Stimulated activated naive B cell treated with anti-CD40 and anti-IgM and Interleukin-4, amounts not matched to agents 10 μg/mL and 1 μg/mL and 100 μg/mL, for 72 hours (primary cell): ENCODE data around the gene SSNA1.

Source experiments
- ATAC-seq, 2 donors: fragments of 150-1000 bp; cut with Tn5 transposase; replicated peaks; 2 replicates each; pipeline ENCODE4 v1.10.0; 2021; ENCODE audit warnings: moderate library complexity in 1 of 2
- DNase-seq: peaks from one replicate; pipeline ENCODE4 v3.0.0; 2021
- H3K27ac Mint-ChIP-seq: one replicate; pipeline ENCODE4 v1.8.0; 2022; ENCODE audit warnings: mild to moderate bottlenecking, mixed read lengths
- H3K27me3 Mint-ChIP-seq, 2 donors: one replicate each; pipeline ENCODE4 v1.8.0; 2022; ENCODE audit warnings: mixed read lengths in 2 of 2
- H3K36me3 Mint-ChIP-seq, 2 donors: one replicate each; pipeline ENCODE4 v1.8.0; 2022; ENCODE audit warnings: mixed read lengths in 2 of 2, mild to moderate bottlenecking in 1 of 2
- H3K4me1 Mint-ChIP-seq, 2 donors: one replicate each; pipeline ENCODE4 v1.8.0; 2022; ENCODE audit warnings: mixed read lengths in 2 of 2, mild to moderate bottlenecking in 1 of 2
- H3K4me3 Mint-ChIP-seq, 2 donors: one replicate each; pipeline ENCODE4 v1.8.0; 2022; ENCODE audit warnings: mild to moderate bottlenecking in 2 of 2, mixed read lengths in 2 of 2, moderate library complexity in 1 of 2
- H3K9me3 Mint-ChIP-seq, 2 donors: one replicate each; pipeline ENCODE4 v1.8.0; 2022; ENCODE audit warnings: mixed read lengths in 2 of 2, mild to moderate bottlenecking in 1 of 2

The SSNA1 gene

DNA sequence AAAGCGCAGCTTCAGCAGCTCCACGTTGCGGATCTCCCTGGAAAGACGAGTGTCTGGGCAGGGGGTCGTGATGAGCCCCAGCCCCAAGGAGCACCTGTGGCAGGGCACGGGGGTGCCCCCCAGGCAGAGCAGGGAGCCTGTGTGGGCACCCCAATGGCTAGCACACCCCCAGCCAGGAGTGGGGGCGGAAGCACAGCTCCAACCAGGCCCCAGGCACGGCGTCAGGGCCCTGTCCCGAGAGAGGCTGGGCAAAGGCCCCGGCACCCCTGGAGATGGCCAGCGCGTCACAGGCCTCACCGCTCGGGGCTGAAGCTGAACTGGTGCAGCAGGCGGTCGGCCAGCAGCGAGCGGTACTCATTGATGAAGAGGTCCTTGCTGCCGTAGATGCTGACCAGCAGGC lies 8.0 kb upstream of the SSNA1 start:
- Mint-ChIP-seq H3K9me3 (no peaks in the 10 kb centered on the region), H3K4me3 (no peak overlapping the region), H3K27me3 (no peaks in the 10 kb centered on the region), H3K4me1 (peaks cover 10 to 19% of the 10 kb centered on the region in 2 donors), H3K27ac (no peak overlapping the region), H3K36me3 (peaks cover 37 to 58% of the 10 kb centered on the region in 2 donors)
- DNase-seq (no peak), ATAC-seq (no peak)

DNA sequence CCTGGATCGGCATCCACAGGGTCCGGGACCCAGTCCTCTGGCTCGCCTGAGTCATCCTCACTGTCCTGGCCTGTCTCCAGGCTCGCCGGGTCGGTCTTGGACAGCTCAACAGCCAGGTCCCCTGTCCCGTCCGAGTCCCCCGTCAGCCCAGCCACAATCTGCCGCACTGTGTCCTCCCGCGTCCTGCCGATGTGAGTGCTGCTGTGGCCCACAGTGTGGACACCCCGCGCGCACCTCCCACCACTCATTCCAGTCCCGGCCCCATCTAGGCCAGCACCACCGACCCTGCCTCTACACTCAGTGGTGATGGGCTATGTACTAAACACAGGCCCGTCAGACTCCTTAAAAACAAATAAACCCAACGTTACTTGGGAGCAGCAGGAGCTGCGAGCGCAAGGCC lies 6.8 kb upstream of the SSNA1 start:
- H3K4me1 Mint-ChIP-seq = peaks cover 12 to 24% of the 10 kb centered on the region in 2 donors
- no peaks in the 10 kb centered on the region for H3K27me3 Mint-ChIP-seq
- ATAC-seq = no peak
- DNase-seq = no peak
- peaks cover 35 to 60% of the 10 kb centered on the region in 2 donors for H3K36me3 Mint-ChIP-seq
- no peak overlapping the region for H3K27ac Mint-ChIP-seq
- no peaks in the 10 kb centered on the region for H3K9me3 Mint-ChIP-seq
- no peak overlapping the region for H3K4me3 Mint-ChIP-seq

DNA sequence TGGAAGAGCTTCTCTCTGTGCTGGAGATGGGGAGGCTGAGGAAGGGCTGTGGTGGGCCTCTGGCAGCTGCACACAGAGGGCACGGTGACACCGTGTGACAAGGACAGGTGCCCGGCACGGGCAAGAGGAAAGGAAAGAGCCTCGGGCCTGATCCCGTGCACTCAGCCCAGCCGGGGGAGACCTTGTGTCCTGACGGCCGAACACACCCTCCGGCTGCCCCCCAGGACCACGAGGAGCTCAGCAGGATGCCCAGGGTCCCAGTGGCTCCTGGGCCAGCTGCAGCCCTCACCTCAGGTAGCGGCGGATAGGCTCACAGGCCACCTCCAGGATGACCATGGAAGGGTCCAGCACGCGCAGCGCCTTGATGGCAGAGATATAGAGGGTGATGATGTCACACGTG lies 5.6 kb upstream of the SSNA1 start:
- Mint-ChIP-seq H3K36me3 (peaks cover 33 to 58% of the 10 kb centered on the region in 2 donors), H3K27me3 (no peaks in the 10 kb centered on the region), H3K4me1 (peaks cover 20 to 36% of the 10 kb centered on the region in 2 donors), H3K27ac (no peak overlapping the region), H3K9me3 (no peaks in the 10 kb centered on the region), H3K4me3 (no peak overlapping the region)
- DNase-seq (no peak), ATAC-seq (no peak)

DNA sequence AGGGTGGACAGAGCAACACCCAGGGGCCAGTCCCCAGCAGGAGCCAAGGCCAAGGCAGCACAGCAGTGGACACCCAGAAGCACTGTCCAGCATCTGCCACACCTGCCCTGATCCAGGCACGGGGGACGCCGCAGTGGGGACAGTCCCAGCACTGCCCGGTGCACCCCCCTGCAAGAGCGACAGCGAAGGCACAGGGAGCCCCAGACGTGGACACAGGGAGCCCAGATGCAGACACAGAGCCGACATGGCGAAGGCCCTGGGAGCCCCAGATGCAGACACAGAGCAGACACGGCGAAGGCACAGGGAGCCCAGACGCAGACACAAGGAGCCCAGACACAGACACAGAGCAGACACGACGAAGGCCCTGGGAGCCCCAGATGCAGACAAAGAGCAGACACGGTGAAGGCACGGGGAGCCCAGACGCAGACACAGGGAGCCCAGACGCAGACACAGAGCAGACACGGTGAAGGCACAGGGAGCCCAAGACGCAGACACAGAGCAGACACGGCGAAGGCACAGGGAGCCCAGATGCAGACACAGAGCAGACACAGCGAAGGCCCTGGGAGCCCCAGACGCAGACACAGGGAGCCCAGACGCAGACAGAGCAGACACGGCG lies 4.4 kb upstream of the SSNA1 start:
- DNase-seq (no peak), ATAC-seq (no peak)
- Mint-ChIP-seq H3K36me3 (peaks cover 31 to 56% of the 10 kb centered on the region in 2 donors), H3K9me3 (no peaks in the 10 kb centered on the region), H3K27ac (no peak overlapping the region), H3K4me3 (no peak overlapping the region), H3K27me3 (no peaks in the 10 kb centered on the region), H3K4me1 (peaks cover 23 to 44% of the 10 kb centered on the region in 2 donors)

DNA sequence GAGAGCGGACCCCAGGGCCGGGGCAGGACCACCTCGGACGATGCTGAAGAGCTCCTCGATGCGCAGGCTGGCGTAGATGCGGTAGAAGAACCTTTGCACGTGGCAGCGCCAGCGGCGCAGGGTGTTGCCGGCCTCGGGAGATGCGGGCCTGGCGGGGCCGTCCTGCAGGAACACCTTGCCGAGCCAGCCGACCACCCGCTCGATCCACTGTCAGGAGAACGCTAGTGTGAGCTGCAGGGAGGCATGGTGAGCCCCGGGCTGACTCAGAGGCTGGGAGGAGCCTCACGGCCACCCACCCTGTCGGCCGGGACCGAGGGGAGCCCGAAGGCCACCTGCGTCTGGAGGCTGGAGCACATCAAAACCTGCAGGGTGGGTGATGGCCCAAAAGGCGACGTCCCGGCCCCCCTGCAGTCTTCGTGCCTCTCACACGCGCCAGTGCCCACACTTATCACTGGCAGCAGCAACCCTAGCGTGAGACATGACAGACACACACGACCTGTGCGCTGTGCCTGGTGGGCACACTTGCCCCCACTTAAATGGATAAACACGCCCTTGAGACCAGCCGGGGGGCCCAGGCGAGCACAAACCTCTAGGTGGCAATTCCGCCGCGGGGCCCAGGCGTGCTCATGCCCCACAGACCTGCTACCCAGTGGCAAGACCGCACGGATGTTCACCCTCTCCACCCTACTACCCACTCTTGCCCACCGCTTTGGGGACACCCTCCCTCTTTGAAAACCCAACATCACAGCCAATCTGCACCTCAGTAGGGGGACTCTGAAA lies 3.4 kb upstream of the SSNA1 start:
- Mint-ChIP-seq H3K4me3 (no peak overlapping the region), H3K27me3 (no peaks in the 10 kb centered on the region), H3K4me1 (peaks cover 28 to 53% of the 10 kb centered on the region in 2 donors), H3K27ac (no peak overlapping the region), H3K36me3 (peaks cover 26 to 52% of the 10 kb centered on the region in 2 donors), H3K9me3 (no peaks in the 10 kb centered on the region)
- DNase-seq (no peak), ATAC-seq (no peak)

DNA sequence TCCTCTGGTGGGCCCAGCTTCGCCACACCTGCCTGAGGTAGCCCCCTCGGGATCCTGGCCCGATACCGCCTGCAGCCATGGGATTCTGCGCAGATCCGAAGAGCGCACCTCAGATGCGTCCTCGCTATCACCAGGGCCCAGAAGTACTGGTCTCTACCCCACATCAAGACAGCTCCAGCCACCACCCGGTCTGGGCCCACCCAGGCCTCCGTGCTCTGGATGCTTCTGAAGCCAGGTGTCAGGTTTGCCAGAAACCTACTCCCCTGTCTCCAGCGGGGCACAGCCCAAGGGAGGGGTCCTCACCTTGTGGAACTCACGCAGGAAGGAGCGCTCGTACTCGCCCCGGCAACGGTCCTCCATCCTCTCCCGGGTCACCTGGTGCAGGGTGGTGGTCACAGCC lies 2.6 kb upstream of the SSNA1 start:
- Mint-ChIP-seq H3K9me3 (no peaks in the 10 kb centered on the region), H3K4me1 (peaks cover 33 to 62% of the 10 kb centered on the region in 2 donors), H3K36me3 (peaks cover 25 to 52% of the 10 kb centered on the region in 2 donors), H3K4me3 (no peak overlapping the region), H3K27ac (no peak overlapping the region), H3K27me3 (no peaks in the 10 kb centered on the region)
- ATAC-seq = no peak
- DNase-seq = no peak

DNA sequence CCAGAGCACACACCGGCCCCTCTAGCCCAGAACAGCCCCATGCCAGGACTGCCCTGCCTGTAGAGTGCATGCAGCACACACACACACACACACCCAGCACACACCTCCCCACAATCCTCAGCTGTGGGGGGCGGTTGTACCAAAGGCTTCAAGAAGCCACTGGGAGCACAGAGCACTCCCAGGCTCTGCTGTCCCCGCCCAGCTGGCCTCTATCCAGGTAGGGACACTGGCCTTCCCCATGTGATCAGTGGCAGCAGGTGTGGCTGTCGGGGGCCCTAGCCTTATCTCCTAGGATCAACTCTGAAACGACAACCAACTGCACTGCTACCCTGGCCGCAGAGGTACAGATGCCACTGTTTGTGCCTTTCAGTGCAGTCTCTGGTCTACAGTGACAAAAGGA lies 2.1 kb upstream of the SSNA1 start:
- no peaks in the 10 kb centered on the region for H3K27me3 Mint-ChIP-seq
- H3K36me3 Mint-ChIP-seq = peaks cover 25 to 54% of the 10 kb centered on the region in 2 donors
- H3K4me1 Mint-ChIP-seq = peaks cover 36 to 67% of the 10 kb centered on the region in 2 donors
- H3K27ac Mint-ChIP-seq = no peak overlapping the region
- H3K9me3 Mint-ChIP-seq = no peaks in the 10 kb centered on the region
- peak overlapping the region; percentile 98 for H3K4me3 Mint-ChIP-seq
- ATAC-seq (no peak), DNase-seq (no peak)

DNA sequence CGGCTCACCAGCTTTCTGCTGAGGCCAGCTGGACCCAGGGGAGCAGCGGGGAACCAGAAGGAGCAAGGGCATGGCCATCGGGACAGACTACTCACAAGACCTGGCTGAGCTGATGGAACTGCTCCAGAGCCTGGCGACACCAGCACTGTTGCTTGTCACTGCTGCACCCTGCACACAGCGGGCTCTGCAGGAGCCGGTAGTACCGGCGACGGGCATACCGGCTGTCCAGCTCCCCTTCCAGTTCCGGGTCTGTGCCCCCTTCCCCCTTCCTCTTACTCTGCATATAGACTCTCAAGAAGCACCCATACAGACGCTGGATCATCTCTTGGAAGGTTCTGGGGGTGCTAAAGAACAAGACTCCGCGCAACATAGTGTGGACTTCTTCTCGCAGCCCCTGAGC lies 1.1 kb upstream of the SSNA1 start:
- peak overlapping the region; percentile 98 for H3K4me3 Mint-ChIP-seq
- no peak for ATAC-seq
- no peak for DNase-seq
- H3K27ac Mint-ChIP-seq = peak overlapping the region; percentile 98
- peaks cover 36 to 69% of the 10 kb centered on the region in 2 donors for H3K4me1 Mint-ChIP-seq
- no peaks in the 10 kb centered on the region for H3K27me3 Mint-ChIP-seq
- H3K9me3 Mint-ChIP-seq = no peaks in the 10 kb centered on the region
- peaks cover 20 to 50% of the 10 kb centered on the region in 2 donors for H3K36me3 Mint-ChIP-seq

DNA sequence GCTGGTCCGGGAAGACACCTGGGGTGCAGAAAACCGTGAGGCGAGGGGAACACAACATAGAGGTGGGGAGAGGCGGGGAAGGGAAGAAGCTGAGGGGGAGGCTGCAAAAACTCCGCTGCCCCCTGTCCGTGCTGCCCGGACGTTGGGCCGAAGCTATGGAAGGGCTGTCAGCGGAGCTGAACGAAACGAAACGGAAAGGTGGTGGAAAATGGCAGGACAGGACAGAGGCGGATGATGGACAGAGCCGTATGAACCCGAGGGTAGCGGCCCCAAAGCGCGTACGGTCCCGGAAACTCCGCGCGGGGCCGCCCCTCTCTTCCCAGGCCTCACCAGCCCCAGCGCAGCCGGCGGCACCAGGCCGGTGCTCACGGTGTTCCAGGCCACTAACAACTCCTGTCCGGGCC lies 388 bp upstream of the SSNA1 start:
- peak; percentile 5 to 14 for ATAC-seq

DNA sequence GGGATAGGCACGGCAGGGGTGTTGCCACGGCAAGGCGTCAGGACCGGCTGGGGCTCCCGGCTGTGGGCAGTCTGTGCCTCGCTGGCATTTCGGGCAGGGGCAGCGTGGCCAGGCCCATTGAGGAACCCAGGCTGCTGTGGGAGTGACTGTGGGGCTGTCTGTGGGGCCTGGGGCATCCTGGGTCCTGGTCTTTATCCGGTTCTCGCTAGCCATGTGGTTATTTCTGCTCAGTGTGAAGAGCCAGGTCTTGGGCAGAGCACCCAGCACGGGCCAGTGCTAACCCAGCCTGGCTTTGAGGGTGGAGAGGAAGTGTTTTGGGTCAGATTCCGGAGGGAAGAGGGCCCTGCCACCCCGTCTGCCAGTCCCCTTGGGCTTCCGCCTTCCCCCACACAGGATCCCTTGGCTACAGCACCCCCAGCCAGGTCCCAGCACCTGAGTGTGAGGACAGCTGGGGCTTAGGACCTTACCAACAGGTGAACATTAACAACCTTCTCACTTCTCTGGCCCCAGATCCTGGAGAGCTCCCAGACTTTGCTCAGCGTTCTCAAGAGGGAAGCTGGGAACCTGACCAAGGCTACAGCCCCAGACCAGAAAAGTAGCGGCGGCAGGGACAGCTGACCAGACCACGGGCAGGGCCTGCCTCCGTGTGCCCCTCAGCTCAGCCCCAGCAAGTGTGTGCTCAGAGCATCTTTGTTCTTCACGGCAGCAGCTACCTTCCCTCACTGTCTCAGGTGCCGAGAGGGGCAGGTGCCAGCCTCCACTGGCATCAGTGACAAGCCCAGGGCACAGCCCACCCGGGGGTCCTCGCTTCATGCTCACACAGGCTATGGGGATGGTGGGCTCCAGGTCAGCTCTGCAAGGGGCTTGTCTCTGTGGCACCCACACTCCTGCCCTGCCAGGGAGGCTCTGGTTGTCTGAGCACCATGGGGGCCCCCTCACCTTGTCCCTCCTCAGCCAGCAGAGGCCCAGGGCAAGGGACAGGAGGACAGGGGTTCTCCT lies 1.1 kb downstream of the SSNA1 start:
- Mint-ChIP-seq H3K36me3 (peaks cover 7 to 32% of the 10 kb centered on the region in 2 donors), H3K4me3 (peak overlapping the region; percentile 97 to 98), H3K27ac (peak overlapping the region; percentile 95), H3K9me3 (no peaks in the 10 kb centered on the region), H3K27me3 (no peaks in the 10 kb centered on the region), H3K4me1 (peaks cover 32 to 62% of the 10 kb centered on the region in 2 donors)
- DNase-seq = no peak
- ATAC-seq = no peak

More for the DNA sequence above, 388 bp upstream of the SSNA1 start:
- Mint-ChIP-seq H3K9me3 (no peaks in the 10 kb centered on the region), H3K27me3 (no peaks in the 10 kb centered on the region), H3K4me3 (peak overlapping the region; percentile 98), H3K36me3 (peaks cover 20 to 46% of the 10 kb centered on the region in 2 donors), H3K4me1 (peaks cover 36 to 69% of the 10 kb centered on the region in 2 donors), H3K27ac (peak overlapping the region; percentile 98)
- no peak for DNase-seq

DNA sequence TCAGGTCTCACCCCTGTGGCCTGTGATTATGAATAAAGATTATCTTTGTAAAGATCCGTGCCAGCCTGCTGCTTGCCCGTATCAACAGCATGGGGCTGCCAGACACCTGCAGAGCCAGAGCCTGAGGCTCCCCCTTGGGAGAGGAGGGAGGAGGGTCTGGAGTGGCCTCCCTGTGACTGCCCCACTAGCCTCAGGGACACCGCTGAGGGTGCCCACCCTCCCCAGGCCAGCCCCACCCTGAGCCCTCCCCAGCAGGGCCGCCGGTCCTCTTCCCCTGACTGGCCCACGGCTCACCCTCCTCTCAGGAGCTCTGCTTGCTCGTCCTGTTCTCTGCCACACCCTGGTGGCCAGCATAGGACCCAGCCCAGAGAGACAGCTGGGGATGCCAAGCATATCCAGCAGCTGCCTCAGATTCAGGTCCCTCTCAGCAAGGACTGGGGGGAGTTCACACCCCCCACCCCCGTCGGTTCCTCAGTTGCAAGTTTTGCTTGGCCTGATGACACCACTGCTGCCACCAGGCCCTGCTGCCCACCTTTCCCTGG lies 1.9 kb downstream of the SSNA1 start:
- no peak for DNase-seq
- no peak for ATAC-seq
- peak overlapping the region; percentile 91 for H3K27ac Mint-ChIP-seq
- no peaks in the 10 kb centered on the region for H3K9me3 Mint-ChIP-seq
- H3K27me3 Mint-ChIP-seq = no peaks in the 10 kb centered on the region
- peak overlapping the region; percentile 97 to 98 for H3K4me3 Mint-ChIP-seq
- peaks cover 32 to 61% of the 10 kb centered on the region in 2 donors for H3K4me1 Mint-ChIP-seq
- H3K36me3 Mint-ChIP-seq = peaks cover 7 to 31% of the 10 kb centered on the region in 2 donors

DNA sequence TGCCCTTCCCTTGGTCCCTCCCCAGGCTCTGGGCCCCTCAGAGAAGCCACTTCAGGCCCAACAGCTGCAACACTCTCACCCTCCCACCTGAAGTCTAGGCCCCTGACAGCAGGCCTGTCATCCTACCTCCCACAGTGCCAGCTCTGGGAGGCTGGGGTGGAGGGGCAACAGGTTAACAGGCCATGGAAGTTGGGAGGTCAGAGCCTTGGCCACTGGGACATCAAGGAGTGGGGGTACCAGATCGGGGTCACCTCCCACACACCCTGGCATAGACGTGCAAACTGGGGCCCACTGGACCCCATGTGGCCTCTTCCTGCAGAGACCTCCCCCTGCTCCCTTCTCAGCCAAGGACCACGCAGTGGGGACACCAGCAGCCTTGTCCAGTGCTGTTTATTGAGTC lies 2.8 kb downstream of the SSNA1 start:
- no peaks in the 10 kb centered on the region for H3K9me3 Mint-ChIP-seq
- no peaks in the 10 kb centered on the region for H3K27me3 Mint-ChIP-seq
- peaks cover 7 to 30% of the 10 kb centered on the region in 2 donors for H3K36me3 Mint-ChIP-seq
- ATAC-seq (no peak), DNase-seq (no peak)
- H3K27ac Mint-ChIP-seq = peak overlapping the region; percentile 91
- H3K4me3 Mint-ChIP-seq = peak overlapping the region; percentile 13 to 65
- peaks cover 30 to 53% of the 10 kb centered on the region in 2 donors for H3K4me1 Mint-ChIP-seq

DNA sequence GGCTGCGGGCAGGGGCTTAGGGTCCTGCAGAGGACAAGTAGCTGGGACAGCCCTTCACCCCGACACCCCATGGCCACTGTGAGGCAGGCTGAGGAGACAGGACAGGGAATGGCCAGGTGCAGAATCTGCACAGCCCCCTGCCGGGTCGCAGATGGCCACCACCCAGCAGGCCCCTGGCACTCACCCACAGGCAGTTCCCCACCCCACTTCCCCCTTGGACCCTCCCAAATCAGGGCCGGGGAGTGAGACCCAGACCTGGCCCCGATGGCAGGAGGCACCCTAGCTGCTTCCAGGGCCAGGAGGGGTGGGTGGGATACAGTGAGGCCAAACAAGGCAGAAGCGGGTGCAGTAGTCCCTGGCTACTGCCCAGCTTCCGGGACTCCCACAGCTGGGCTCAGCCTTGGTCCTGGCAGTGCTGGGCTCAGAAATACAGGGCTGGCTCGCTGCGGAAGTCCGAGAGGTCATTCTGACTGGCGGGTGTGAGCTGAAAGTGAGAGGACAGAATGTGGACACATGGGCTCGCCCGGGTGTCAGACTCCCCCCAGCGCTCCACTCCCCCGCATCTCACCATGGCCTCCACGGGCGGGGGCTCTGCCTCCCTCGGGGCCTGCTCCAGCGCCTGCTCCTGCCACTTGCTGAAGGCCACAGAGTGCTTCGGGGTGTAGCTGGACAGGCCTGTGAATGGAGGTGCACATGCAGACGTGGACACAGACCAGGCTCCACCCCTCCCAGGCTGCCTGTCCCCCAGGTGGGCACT lies 3.4 kb downstream of the SSNA1 start:
- no peak for ATAC-seq
- no peak for DNase-seq
- H3K27ac Mint-ChIP-seq = peak overlapping the region; percentile 51
- peaks cover 7 to 30% of the 10 kb centered on the region in 2 donors for H3K36me3 Mint-ChIP-seq
- H3K4me3 Mint-ChIP-seq = no peak overlapping the region
- H3K27me3 Mint-ChIP-seq = no peaks in the 10 kb centered on the region
- H3K4me1 Mint-ChIP-seq = peaks cover 27 to 49% of the 10 kb centered on the region in 2 donors
- no peaks in the 10 kb centered on the region for H3K9me3 Mint-ChIP-seq
